GM18868 (cell line): Measurements from ENCODE around the gene ZNF506.
A peak's percentile ranks its signal among the peaks of the same experiment; 100 is the strongest.
"Not testable (repeated sequence)": the region's sequence is repeated elsewhere in the genome, so short reads cannot be mapped to it uniquely, and the experiment has no call there.

Source experiments
- ATAC-seq: cut with Tn5 transposase; IDR thresholded peaks from one replicate; pipeline ENCODE4 v1.9.1; 2021; ENCODE audit warnings: mild to moderate bottlenecking, moderate library complexity; ENCODE audit not compliant: unreplicated experiment

ZNF506 gene

DNA sequence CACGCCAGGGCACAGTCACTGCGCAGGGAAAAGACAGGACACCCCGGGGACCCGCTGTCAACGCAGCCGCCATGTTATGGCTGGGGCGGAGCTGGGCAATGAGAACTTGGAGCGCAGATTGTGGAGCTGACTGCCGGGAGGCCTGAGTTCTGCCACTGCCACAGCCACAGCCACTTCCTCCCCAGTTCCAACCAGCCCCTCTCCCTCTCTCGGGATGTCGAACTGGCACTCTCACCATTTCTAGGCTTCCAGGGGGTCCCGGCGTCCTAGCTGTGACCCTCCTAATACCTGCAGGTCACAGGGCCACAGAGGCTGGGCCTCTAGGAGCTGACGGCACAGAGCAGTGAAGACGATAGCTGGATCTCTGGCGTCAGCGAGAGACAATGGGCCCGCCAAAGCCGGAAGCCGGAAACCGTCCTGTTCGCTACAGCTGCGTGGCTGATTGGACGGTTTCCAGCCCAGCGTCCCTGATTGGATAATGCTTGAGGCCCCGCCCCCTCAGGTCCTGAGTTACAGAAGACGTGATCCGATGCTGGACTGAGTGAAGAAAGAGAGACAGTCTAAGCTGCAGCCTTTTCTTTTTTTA is at the start of gene ZNF506:
Gene ZNF506, minus strand, starts transcription at position 385 of the 586 bp plus-strand sequence. Its CDS starts 147 bp downstream, at position 238.
- peak; percentile 82 for ATAC-seq

DNA sequence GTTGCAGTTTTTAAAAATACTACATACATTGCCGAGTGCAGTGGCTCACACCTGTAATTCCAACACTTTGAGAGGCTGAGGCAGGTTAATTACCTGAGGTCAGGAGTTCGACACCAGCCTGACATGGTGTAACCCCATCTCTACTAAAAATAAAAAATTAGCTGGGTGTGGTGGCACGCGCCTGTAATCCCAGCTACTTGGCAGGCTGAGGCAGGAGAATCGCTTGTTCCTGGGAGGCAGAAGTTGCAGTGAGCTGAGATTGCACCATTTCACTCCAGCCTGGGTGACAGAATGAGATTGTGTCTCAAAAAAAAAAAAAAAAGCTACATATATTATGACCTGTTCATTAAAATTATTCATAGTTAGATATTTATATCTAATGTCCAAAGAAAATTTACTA is 48.5 kb upstream of the ZNF506 start:
- ATAC-seq, result not testable (repeated sequence)

DNA sequence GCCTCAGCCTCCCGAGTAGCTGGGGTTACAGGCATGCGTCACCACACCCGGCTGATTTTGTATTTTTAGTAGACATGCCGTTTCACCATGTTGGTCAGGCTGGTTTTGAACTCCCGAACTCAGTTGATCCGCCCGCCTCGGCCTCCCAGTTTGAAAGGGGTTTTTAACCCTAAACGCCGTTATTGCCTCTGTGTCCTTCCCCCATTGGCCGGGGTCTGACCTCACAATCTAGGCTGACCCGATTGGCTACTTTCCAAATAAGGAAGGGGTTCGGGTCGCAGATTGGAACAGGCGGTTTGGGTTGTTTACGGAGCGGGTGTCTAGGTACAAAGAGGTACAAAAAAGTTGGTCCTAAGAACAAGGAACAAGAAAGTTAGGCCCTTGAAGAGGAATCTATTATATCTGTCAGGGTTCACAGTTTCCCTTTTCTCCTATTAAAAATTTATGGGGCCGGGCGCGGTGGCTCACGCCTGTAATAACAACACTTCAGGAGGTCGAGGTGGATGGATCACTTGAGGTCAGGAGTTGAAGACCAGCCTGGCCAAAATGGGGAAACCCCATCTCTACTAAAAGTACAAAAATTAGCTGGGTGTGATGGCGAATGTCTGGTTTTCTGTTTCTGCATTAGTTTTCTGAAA is 45.2 kb upstream of the ZNF506 start:
- no peak for ATAC-seq

DNA sequence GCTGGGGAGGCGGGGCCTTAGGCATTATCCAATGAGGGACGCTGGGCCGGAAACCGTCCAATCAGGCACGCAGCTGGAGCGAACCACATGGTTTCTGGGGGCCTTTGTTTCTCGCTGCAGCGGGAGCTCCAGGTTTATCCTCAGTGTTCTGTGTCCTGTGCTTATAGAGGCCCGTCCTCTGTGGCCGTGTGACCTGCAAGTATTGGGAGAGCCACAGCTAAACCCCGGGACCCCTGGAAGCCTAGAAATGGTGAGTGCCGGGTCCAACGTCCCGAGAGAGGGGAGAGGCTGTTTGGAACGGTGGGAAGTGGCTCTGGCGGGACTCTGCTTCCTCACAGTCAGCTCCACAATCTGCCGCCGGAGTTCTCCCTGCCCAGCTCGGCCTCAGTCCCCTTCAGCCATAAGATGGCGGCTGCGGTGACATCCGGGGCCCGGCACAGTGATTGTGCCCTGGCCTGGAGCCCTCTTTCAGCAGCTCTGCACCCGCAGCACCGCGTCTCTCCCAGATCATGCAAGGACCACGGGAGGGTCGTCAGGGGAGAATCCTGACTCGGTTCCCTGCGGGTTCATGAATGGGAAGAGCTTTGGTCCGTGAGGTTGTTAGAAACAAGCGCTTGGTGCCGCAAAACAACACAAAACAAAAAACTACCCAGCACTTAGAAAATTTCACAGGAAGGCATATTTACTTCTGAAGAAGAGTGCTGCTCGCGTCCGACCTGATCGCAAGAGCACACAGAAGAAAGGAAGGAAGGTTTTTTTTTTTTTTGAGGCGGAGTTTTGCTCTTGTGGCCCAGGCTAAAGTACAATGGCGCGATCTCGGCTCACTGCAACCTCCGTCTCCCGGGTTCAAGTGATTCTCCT is 44.4 kb upstream of the ZNF506 start, which contains the start of gene ZNF253:
Gene ZNF253, plus strand, starts transcription at position 133 of the 861 bp plus-strand sequence. Its CDS starts 115 bp downstream, at position 248.
- ATAC-seq, result peak; percentile 98

DNA sequence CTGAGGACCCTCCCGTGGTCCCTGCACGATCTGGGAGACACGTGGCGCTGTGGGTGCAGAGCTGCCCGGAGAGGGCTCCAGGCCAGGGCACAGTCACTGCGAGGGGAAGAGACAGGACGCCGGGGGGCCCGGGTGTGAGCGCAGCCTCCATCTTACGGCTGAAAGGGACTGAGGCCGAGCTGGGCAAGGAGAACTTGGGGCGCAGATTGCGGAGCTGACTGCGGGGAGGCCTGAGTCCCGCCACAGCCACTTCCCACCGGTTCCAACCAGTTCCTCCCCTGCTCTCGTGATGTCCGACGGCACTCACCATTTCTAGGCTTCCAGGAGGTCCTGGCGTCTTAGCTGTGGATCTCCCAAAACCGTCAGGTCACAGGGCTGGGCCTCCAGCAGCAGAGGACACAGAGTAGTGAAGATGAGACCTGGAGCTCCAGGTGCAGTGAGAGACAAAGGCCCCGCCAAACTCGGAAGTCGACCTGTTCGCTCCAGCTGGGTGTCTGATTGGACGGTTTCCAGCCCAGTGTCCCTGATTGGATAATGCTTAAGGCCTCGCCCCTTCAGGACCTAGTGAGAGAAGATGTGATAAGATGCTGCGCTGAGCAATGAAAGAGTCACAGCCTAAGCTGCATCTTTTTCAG is 39.3 kb upstream of the ZNF506 start:
- no peak for ATAC-seq

DNA sequence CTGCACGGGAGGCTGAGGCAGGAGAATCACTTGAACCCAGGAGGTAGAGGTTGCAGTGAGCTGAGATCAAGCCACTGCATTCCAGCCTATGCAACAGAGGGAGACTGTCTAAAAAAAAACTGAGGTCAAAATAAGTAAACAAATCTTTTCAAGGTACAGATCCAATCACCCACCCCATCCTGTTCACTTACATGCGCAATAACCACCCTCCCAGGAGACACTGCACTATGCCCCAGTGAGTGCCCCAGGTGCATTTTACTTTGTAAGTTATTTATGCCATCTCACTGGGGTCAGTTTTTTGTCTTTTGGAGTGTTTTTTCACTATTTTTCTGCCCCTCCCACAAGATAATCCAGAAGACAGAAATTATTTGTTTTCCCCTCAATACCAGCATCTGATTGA is 37.2 kb upstream of the ZNF506 start:
- no peak for ATAC-seq

DNA sequence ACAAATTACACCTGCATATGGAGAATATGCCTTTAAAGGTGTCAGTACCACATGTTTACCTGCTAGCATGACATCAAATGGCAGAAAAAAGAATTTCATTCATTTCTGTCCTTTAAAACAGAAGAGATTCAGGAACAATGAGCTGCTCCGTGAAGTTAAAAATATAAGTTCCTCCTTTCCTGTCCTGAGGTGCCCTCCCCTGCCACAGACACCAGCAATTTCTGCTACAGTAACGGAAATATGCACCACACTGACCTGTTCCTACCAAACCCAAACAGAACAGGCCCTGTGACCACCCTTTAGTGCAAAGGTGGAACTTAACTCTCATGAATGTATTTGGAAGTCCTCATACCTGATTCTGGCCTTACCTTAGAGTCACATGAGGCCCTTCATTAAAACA is 30.2 kb upstream of the ZNF506 start:
- not testable (repeated sequence) for ATAC-seq

DNA sequence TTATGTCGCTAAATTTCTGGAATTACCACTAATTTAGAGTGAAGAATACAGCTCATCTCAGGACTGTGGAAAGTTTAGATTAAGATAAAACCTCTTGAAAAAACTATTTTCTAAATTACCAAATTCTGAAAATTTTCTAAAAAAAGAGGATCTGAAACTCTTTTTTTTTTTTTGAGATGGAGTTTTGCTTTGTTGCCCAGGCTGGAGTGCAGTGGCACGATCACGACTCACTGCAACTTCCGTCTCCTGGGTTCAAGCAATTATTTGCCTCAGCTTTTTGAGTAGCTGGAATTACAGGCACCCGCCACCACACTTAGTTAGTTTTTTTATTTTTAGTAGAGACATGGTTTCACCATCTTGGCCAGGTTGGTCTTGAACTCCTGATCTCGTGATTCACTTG is 27.5 kb upstream of the ZNF506 start:
- no peak for ATAC-seq

DNA sequence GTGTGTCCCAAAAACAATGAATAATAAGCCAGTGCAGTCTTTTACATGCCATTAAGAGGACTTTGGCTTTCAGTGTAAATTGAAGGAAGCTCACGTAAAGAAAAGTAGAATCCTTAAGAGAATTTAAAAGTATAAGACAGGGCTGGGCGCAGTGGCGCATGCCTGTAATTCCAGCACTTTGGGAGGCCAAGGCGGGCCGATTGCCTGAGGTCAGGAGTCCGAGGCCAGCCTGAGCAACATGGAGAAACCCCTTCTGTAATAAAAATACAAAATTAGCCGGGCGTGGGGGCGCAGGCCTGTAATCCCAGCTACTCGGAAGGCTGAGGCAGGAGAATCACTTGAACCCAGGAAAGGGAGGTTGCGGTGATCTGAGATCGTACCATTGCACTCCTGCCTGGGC is 26.2 kb upstream of the ZNF506 start:
- no peak for ATAC-seq

DNA sequence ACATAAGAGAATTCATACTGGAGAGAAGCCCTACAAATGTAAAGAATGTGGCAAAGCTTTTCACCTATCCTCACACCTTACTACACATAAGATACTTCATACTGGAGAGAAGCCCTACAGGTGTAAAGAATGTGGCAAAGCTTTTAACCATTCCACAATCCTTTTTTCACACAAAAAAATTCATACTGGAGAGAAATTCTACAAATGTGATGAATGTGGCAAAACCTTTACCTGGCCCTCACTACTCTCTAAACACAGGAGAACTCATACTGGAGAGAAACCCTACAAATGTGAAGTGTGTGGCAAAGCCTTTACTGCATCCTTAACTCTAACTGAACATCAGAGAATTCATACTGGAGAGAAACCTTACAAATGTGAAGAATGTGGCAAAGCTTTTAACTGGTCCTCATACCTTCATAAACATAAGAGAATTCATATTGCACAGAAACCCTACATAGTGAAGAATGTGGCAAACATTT is 14.0 kb upstream of the ZNF506 start:
- ATAC-seq, result no peak

DNA sequence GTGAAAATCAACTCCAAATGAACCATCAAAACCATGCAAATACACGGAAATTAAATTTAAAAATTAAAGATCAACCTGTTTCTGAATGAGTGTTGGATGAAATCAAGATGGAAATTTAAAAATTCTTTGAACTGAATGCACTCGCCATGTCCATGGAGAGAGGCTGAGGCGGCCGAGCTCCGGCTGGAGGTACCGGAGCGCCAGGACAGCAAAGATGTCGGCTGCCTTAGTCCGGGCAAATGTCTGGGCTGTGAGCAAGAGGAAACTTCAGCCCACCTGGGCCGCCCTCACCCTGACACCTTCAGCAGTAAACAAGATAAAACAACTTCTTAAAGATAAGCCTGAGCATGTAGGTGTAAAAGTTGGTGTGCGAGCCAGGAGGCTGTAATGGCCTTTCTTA is 5.3 kb upstream of the ZNF506 start:
- no peak for ATAC-seq

DNA sequence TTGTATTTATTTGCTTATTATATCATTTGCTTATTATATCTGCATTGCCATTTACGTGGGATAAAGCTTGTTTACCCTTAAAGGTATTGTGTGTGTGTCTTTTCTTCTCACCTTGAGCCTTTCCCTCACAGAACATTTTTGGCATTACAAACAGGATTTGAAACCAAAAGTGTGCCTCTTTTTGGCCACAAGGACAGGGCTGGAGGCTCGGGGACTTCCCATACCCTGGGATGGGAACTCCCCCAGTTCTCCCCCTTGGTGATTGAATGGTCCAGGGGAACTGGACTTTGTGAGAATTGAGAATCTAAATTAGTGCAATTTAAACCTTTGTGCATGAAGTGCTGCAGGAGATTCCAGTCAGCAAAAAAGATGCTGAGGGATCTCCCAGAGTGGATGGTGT is 2.4 kb upstream of the ZNF506 start:
- ATAC-seq, result peak; percentile 52

DNA sequence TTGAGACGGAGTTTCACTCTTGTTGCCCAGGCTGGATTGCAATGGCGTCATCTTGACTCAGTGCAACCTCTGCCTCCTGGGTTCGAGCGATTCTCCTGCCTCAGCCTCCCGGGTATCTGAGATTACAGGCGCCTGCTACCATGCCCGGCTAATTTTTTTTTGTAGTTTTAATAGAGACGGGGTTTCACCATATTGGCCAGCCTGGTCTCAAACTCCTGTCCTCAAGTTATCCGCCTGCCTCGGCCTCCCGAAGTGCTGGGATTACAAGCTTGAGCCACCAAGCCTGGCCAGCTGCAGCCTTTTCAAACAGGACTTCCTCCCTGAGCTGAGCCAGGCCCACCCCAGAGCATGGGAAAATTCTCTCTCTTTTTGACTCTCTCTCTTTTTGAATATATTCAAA is 426 bp upstream of the ZNF506 start:
- ATAC-seq, result not testable (repeated sequence)

DNA sequence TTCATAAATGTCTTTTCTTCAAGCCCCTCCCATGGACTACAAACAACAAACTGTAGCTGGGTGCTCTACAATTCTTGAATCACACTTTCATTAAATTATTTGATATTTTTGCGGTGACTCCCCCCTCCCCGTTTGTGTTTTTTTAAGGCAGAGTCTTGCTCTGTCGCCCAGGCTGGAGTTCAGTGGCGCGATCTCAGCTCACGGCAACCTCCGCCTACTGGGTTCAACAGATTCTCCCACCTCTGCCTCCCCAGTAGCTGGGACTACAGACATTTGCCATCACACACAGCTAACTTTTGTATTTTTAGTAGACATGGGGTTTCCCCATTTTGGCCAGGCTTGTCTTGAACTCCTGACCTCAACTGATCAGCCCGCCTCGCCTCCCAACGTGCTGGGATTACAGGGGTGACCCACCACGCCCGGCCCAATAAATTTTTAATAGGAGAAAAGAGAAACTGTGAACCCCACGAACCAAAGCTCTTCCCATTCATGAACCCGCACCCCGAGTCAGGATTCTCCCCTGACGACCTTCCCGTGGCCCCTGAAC is 703 bp downstream of the ZNF506 start:
- ATAC-seq, result no peak

DNA sequence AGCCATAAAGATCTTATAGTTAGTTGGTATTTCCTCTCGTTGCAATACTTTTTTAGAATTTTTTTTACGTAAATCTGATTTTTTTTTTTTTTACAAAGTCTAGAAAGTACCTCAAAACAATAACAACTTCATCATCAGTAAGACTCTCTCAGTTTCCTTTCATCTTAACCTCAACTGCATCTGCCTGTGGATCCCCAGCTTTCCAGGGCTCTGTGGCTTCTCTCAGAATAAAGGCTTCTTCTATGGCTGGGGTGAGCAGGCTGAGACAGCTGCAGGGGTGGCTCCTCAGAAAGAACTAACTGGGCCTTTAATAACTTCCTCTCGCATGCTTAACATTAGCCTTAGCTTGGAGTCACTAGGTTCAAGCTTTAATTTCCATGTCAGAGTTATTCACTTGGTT is 4.2 kb downstream of the ZNF506 start:
- peak; percentile 39 for ATAC-seq

DNA sequence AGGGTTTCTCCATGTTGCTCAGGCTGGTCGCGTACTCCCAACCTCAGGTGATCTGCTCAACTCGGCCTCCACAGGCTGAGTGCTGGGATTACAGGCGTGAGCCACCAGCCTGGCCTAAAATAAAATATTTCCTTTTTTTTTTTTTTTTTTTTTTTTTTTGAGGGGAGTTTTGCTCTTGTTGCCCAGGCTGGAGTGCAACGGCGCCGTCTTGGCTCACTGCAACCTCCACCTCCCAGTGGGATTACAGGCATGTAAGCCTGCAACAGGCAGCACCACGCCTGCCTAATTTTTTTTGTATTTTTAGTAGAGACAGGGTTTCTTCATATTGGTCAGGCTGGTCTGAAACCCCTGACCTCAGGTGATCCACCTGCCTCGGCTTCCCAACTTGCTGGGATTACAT is 4.9 kb downstream of the ZNF506 start:
- no peak for ATAC-seq

DNA sequence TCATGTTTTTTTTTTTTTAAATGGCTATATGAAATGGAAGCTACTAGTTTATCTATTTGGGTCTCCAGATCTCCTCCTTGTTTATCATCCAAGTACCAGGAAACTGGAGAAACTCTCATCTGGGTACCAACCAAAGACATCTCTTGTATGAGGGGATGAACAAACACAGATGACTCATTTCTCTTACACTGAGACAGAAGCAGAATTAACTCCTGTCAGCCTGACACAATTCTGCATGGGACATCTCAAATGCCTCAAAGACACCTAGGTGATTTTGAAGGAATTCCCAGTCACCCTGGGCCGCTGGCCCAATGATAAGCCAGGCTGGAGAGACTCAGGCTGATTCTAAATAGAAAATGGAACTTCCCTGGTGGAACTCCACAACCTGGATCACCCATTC is 9.6 kb downstream of the ZNF506 start:
- not testable (repeated sequence) for ATAC-seq

DNA sequence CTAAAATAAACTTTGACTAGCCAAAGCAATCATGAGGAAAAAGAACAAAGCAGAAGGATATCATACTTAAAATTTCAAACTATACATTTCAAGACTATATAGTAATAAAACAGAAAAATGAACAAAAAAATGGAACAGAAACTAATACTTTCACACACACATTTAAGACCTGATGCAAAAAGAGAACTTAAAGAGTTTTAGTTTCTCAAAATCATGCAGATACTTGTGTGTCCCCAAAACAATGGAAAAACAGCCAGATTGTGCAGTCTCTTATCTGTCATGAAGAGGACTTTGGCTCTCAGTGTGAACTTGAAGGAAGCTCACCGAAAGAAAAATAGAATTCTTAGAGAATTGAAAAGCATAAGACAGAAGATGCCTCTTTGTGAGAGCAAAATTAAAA is 16.1 kb downstream of the ZNF506 start:
- no peak for ATAC-seq

DNA sequence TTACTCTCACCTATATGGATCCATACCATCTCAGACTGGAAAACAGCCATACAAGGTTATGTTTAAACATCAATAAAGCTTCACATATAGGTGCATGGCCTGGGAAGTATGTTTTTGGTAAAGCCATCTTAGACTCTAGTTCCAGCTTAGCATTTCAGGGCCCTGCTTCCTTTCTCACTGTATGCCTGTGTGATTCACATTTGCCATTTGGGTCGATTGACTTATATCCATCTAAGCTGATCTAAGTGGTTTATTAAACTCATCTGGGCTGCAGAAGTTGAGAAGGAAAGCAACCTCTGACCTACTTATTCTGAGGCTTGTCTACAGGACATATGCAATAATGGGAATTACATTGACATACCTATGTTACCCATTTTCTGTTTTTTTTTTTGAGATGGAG is 33.5 kb downstream of the ZNF506 start:
- no peak for ATAC-seq

DNA sequence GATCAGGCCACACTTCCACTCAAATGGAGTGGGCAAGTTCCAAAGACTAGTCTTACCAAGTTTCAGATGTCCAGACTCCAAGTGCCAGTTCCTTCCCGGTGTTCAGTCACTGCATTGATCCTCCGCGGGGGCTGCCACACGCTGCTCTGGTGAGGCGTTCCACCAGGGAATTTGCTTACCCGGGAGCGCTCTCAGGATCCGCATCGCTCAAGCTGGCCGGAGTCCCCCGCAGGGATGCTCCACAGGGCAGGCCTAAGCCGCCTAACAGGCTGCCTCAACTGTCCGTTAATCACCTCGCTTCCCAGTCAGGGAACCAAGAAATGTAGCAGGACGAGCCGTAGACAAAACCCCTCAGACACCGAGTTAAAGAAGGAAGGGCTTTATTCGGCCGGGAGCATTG is 36.1 kb downstream of the ZNF506 start:
- ATAC-seq, result not testable (repeated sequence)

DNA sequence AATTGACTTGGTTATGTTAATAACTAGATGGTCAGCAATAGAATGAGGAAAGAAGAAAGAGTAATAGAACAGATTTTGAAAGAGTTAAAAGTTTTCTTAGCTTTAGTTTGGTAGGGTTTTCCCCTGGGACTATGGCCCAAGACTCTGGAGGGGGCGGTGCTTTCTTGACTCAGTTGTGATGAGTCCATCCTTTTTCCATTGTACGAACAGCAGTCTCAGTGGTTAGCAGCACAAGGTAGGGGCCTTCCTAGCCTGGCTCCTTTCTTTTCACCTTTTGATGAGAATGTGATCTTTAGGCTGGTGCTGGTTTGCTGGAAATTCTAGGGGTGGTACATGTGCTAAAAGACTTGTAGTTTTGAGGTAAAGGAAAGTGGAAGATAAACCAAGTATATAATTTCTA is 38.8 kb downstream of the ZNF506 start:
- ATAC-seq, result no peak
